ENCODE data around the gene PABPN1. TPM values are rescaled to one million over a fixed set of nuclear protein-coding genes. Genes with fewer than 3 reads are reported as not detected.

PABPN1 gene
- total and polyA plus RNA-seq, 2 of the 13 experiments (the other 11 are each of a cell fraction or from before 2014, with no cell fraction given): 233 to 524 TPM

- TF ChIP-seq, protein P1, sequence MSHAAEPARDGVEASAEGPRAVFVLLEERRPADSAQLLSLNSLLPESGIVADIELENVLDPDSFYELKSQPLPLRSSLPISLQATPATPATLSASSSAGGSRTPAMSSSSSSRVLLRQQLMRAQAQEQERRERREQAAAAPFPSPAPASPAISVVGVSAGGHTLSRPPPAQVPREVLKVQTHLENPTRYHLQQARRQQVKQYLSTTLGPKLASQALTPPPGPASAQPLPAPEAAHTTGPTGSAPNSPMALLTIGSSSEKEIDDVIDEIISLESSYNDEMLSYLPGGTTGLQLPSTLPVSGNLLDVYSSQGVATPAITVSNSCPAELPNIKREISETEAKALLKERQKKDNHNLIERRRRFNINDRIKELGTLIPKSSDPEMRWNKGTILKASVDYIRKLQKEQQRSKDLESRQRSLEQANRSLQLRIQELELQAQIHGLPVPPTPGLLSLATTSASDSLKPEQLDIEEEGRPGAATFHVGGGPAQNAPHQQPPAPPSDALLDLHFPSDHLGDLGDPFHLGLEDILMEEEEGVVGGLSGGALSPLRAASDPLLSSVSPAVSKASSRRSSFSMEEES (CRISPR knock-in tag; IDR thresholded peaks at IDR 0.05): no peak
- TF ChIP-seq ZNF331 (CRISPR knock-in tag; IDR thresholded peaks at IDR 0.05) (0 out of 2 replicates have a peak, but pooled peaks have one; percentile 10), HNF4G (IDR thresholded peaks at IDR 0.05; ENCODE audit: borderline replicate concordance, low read depth, low read length) (no peak), HNF4G (CRISPR knock-in tag; IDR thresholded peaks at IDR 0.05; ENCODE audit: borderline replicate concordance, low read depth) (no peak), PITX1 (CRISPR knock-in tag; IDR thresholded peaks at IDR 0.05) (0 out of 2 replicates have a peak, but pooled peaks have one; percentile 19), ARHGAP35 (CRISPR knock-in tag; IDR thresholded peaks at IDR 0.05; ENCODE audit: borderline replicate concordance) (no peak), ZNF292 (CRISPR knock-in tag; IDR thresholded peaks at IDR 0.05; ENCODE audit: borderline replicate concordance, low read depth) (0 out of 2 replicates have a peak, but pooled peaks have one; percentile 41), MAFK (conservative IDR thresholded peaks at IDR 0.05 in 1 of 2, IDR thresholded peaks at IDR 0.05 in 1 of 2; ENCODE audit: low read length in 2 of 2) (no peak), ZBTB21 (CRISPR knock-in tag; IDR thresholded peaks at IDR 0.05) (0 out of 2 replicates have a peak, but pooled peaks have one; percentile 19), EEA1 (CRISPR knock-in tag; IDR thresholded peaks at IDR 0.05; ENCODE audit: borderline replicate concordance) (no peak), HOXA9 (CRISPR knock-in tag; IDR thresholded peaks at IDR 0.05; ENCODE audit: borderline replicate concordance) (0 out of 2 replicates have a peak, but pooled peaks have one; percentile 50), ZNF768 (CRISPR knock-in tag; IDR thresholded peaks at IDR 0.05) (peak; percentile 28; the same call in 1 of the 2 replicates), KDM2A (CRISPR knock-in tag; IDR thresholded peaks at IDR 0.05; ENCODE audit: borderline replicate concordance, low read depth) (0 out of 2 replicates have a peak, but pooled peaks have one; percentile 26), EZH2 (conservative IDR thresholded peaks at IDR 0.05; ENCODE audit: low read depth, low read length) (0 out of 2 replicates have a peak, but pooled peaks have one; percentile 18), E2F5 (CRISPR knock-in tag; conservative IDR thresholded peaks at IDR 0.05) (peak; percentile 43; the same call in 1 of the 2 replicates), CREM (IDR thresholded peaks at IDR 0.05) (no peak), CREM (CRISPR knock-in tag; IDR thresholded peaks at IDR 0.05) (no peak), ZNF24 (IDR thresholded peaks at IDR 0.05) (peak; percentile 87; the same call in 1 of the 2 replicates), SRSF1 (optimal IDR thresholded peaks at IDR 0.05; ENCODE audit: low read depth, low read length) (no peak), ZFP82 (CRISPR knock-in tag; IDR thresholded peaks at IDR 0.05; ENCODE audit: borderline replicate concordance) (no peak), MTF2 (CRISPR knock-in tag; IDR thresholded peaks at IDR 0.05; ENCODE audit: borderline replicate concordance) (peak; percentile 82; the same call in 1 of the 2 replicates), NAIF1 (CRISPR knock-in tag; IDR thresholded peaks at IDR 0.05; ENCODE audit: borderline replicate concordance) (no peak), ZSCAN20 (CRISPR knock-in tag; IDR thresholded peaks at IDR 0.05; ENCODE audit: borderline replicate concordance) (no peak)
- TF ChIP-seq, protein P2, sequence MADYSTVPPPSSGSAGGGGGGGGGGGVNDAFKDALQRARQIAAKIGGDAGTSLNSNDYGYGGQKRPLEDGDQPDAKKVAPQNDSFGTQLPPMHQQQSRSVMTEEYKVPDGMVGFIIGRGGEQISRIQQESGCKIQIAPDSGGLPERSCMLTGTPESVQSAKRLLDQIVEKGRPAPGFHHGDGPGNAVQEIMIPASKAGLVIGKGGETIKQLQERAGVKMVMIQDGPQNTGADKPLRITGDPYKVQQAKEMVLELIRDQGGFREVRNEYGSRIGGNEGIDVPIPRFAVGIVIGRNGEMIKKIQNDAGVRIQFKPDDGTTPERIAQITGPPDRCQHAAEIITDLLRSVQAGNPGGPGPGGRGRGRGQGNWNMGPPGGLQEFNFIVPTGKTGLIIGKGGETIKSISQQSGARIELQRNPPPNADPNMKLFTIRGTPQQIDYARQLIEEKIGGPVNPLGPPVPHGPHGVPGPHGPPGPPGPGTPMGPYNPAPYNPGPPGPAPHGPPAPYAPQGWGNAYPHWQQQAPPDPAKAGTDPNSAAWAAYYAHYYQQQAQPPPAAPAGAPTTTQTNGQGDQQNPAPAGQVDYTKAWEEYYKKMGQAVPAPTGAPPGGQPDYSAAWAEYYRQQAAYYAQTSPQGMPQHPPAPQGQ (CRISPR knock-in tag; IDR thresholded peaks at IDR 0.05; ENCODE audit: borderline replicate concordance): 0 out of 2 replicates have a peak, but pooled peaks have one; percentile 31
- TF ChIP-seq, protein P3, sequence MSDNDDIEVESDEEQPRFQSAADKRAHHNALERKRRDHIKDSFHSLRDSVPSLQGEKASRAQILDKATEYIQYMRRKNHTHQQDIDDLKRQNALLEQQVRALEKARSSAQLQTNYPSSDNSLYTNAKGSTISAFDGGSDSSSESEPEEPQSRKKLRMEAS (IDR thresholded peaks at IDR 0.05): peak; percentile 19; the same call in 1 of the 2 replicates
Observed at GRCh38 chr14:23352506-23353432, 31.5 kb downstream of the PABPN1 start, which contains the start of gene SLC22A17 (continued).
